ENCODE measurements around the gene RPS3.

Gene RPS3

GRCh38 chr11:75431533-75432525 is 32.5 kb downstream of the RPS3 start:
- ChIA-PET POLR2A (no interaction called here), CTCF (interaction anchor here (0.5 to 3.5 kb wide), 6 partner anchors 14 to 818 kb away, joined by 3 to 20 read pairs (median 3); no protein-coding TSS in a partner anchor)
- Histone ChIP-seq H3K9me3 (ENCODE audit: control insufficient read depth, insufficient read depth, low read depth, low read length) (no peaks in the 10 kb centered on the region), H3K4me1 (ENCODE audit: control insufficient read depth, insufficient read depth, low read length) (no peaks in the 10 kb centered on the region), H3K36me3 (ENCODE audit: control insufficient read depth in 2 of 2, insufficient read depth in 1 of 2, low read length in 2 of 2) (no peaks in the 10 kb centered on the region), H3K27ac (ENCODE audit: extremely low read depth, low read depth, low read length) (no peak overlapping the region), H3K4me3 (ENCODE audit: low read depth, low read length) (no peak overlapping the region)
- TF ChIP-seq ZNF404 (tag by site-specific recombination; IDR thresholded peaks at IDR 0.05) (no peak), ZNF114 (tag by site-specific recombination; IDR thresholded peaks at IDR 0.05) (no peak), REST (tag by site-specific recombination; IDR thresholded peaks at IDR 0.05) (no peak), ZSCAN18 (tag by site-specific recombination; IDR thresholded peaks at IDR 0.05) (no peak), ZBTB6 (tag by site-specific recombination; IDR thresholded peaks at IDR 0.05) (no peak)

GRCh38 chr11:75432911-75433321 is 33.6 kb downstream of the RPS3 start, which contains the start of gene KLHL35:
KLHL35 (minus strand) TSS chr11:75433203; CDS start chr11:75430629, 2,574 bp downstream.
- Histone ChIP-seq H3K27ac (ENCODE audit: extremely low read depth, low read depth, low read length) (no peak within 1 kb of the TSS), H3K9me3 (ENCODE audit: control insufficient read depth, insufficient read depth, low read depth, low read length) (no peaks in the 10 kb centered on the region), H3K36me3 (ENCODE audit: control insufficient read depth in 2 of 2, insufficient read depth in 1 of 2, low read length in 2 of 2) (no peaks in the 10 kb centered on the region), H3K4me1 (ENCODE audit: control insufficient read depth, insufficient read depth, low read length) (no peaks in the 10 kb centered on the region), H3K4me3 (ENCODE audit: low read depth, low read length) (no peak within 1 kb of the TSS)
- CTCF ChIA-PET = interaction anchor here (0.6 to 3.5 kb wide), 3 partner anchors 13 to 279 kb away, joined by 6 to 20 read pairs (median 10); no protein-coding TSS in a partner anchor
- POLR2A ChIA-PET = no interaction called here
- no peak for TF ChIP-seq ZNF398 (tag by site-specific recombination; IDR thresholded peaks at IDR 0.05)
- no peak for TF ChIP-seq ZBTB48 (tag by site-specific recombination; IDR thresholded peaks at IDR 0.05)
- 0 out of 2 replicates have a peak, but pooled peaks have one; percentile 10 for TF ChIP-seq ZFHX2 (tag by site-specific recombination; conservative IDR thresholded peaks at IDR 0.05)
- no peak for TF ChIP-seq ZNF2 (tag by site-specific recombination; IDR thresholded peaks at IDR 0.05)
- TF ChIP-seq ZNF335 (tag by site-specific recombination; conservative IDR thresholded peaks at IDR 0.05) = no peak
- no peak for TF ChIP-seq ZNF394 (tag by site-specific recombination; IDR thresholded peaks at IDR 0.05; ENCODE audit: borderline replicate concordance)

Measured in HEK293 (cell line).